Tongue (tissue), 2 donors: Measurements from ENCODE around the gene TMOD4. TPM values are rescaled to one million over a fixed set of nuclear protein-coding genes. Genes with fewer than 3 reads are reported as not detected.

Source experiments
- DNase-seq: peaks from one replicate; pipeline ENCODE4 v3.0.0-alpha.2; 2015
- total RNA-seq: library from RNA; depleted of rRNA; stranded (reverse); fragments of >200 nt; gene quantifications from one replicate; pipeline ENCODE4 v1.2.3, GENCODE V29; 2014

The TMOD4 gene
- total RNA-seq, 1 donor from 2014 or later: 28.3 TPM

GRCh38 chr1:151175041-151175741 lies 590 bp downstream of the TMOD4 start:
- peak; percentile 94 for DNase-seq

- DNase-seq: no peak
Observed at GRCh38 chr1:151171190-151171589, 4.6 kb downstream of the TMOD4 start.

- DNase-seq: no peak
Observed at GRCh38 chr1:151167116-151167515, 8.7 kb downstream of the TMOD4 start.

- no peak for DNase-seq
Observed at GRCh38 chr1:151166505-151166956, 9.2 kb downstream of the TMOD4 start.

GRCh38 chr1:151165738-151166504 lies 9.9 kb downstream of the TMOD4 start, which contains the start of the genes LYSMD1 and SCNM1:
TSS of gene LYSMD1 (minus strand) at chr1:151165902. CDS start at chr1:151165258, 644 bp downstream.
TSS of gene SCNM1 (plus strand) at chr1:151166144. CDS start at chr1:151166153, 9 bp downstream.
- peak; percentile 100 for DNase-seq

- peak; percentile 76 for DNase-seq
Observed at GRCh38 chr1:151165281-151165737, 10.5 kb downstream of the TMOD4 start.

- no peak for DNase-seq
Observed at GRCh38 chr1:151164732-151165280, 11.0 kb downstream of the TMOD4 start.

- DNase-seq: no peak
Observed at GRCh38 chr1:151159373-151159772, 16.4 kb downstream of the TMOD4 start.

- DNase-seq: no peak
Observed at GRCh38 chr1:151158751-151159251, 17.0 kb downstream of the TMOD4 start.

GRCh38 chr1:151158326-151158725 lies 17.5 kb downstream of the TMOD4 start:
- no peak for DNase-seq

- DNase-seq: no peak
Observed at GRCh38 chr1:151157067-151157531, 18.7 kb downstream of the TMOD4 start.

- DNase-seq: no peak
Observed at GRCh38 chr1:151156515-151156819, 19.3 kb downstream of the TMOD4 start, which contains the start of gene TNFAIP8L2. TSS of gene TNFAIP8L2 (plus strand) at chr1:151156649. CDS start at chr1:151158698, 2,049 bp downstream.

GRCh38 chr1:151147665-151148064 lies 28.1 kb downstream of the TMOD4 start:
- no peak for DNase-seq

- no peak for DNase-seq
Observed at GRCh38 chr1:151147132-151147503, 28.7 kb downstream of the TMOD4 start.

- DNase-seq: peak; percentile 97
Observed at GRCh38 chr1:151146412-151147131, 29.2 kb downstream of the TMOD4 start, which contains the start of gene SEMA6C. TSS of gene SEMA6C (minus strand) at chr1:151146631. CDS start at chr1:151142621, 4,010 bp downstream.

- no peak for DNase-seq
Observed at GRCh38 chr1:151146072-151146411, 29.7 kb downstream of the TMOD4 start.

- peak; percentile 61 for DNase-seq
Observed at GRCh38 chr1:151145304-151146071, 30.3 kb downstream of the TMOD4 start.

- peak; percentile 69 for DNase-seq
Observed at GRCh38 chr1:151144474-151145303, 31.1 kb downstream of the TMOD4 start.

GRCh38 chr1:151143986-151144385 lies 31.8 kb downstream of the TMOD4 start:
- DNase-seq: no peak

GRCh38 chr1:151143057-151143435 lies 32.7 kb downstream of the TMOD4 start:
- peak; percentile 87 for DNase-seq
